Fibroblast of lung (primary cell): ENCODE results near the gene C16orf92.

Source experiments
- EZH2 ChIP-seq: IDR thresholded peaks from 2 replicates; pipeline ENCODE4 v1.5.1; 2012; ENCODE audit warnings: low read length, control low read depth, mild to moderate bottlenecking; ENCODE audit errors: missing control alignments
- TF ChIP-seq, protein P1 (sequence below), 2 donors: IDR thresholded peaks in 1 of 2; conservative IDR thresholded peaks in 1 of 2; 1 replicate in 1 of 2; 2 replicates in 1 of 2; pipeline ENCODE4 v1.5.1; 2011 to 2012; ENCODE audit warnings: low read length in 2 of 2, control low read depth in 1 of 2, inconsistent platforms in 1 of 2, low read depth in 1 of 2, mild to moderate bottlenecking in 1 of 2

DNA sequence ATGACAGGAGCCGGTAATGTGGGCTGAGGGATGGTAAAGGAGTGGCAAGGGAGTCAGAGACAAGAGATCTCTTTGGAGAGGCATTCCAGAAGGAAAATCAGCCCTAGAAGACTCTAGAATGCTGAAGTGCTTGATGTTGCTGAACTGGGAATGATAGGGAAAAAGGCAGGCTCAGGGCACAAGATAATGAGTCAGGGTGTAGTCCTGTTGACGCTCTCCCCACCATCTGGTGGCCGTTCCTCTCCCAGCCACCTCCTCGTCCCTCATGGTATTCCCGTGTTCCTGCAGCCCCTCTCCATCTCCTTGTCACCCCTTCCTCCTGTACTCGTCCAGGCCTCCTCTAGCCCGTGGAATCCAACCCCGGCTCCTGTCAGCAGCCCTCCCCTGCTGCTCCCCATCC, 31.5 kb downstream of the C16orf92 start:
- TF ChIP-seq, protein P1, sequence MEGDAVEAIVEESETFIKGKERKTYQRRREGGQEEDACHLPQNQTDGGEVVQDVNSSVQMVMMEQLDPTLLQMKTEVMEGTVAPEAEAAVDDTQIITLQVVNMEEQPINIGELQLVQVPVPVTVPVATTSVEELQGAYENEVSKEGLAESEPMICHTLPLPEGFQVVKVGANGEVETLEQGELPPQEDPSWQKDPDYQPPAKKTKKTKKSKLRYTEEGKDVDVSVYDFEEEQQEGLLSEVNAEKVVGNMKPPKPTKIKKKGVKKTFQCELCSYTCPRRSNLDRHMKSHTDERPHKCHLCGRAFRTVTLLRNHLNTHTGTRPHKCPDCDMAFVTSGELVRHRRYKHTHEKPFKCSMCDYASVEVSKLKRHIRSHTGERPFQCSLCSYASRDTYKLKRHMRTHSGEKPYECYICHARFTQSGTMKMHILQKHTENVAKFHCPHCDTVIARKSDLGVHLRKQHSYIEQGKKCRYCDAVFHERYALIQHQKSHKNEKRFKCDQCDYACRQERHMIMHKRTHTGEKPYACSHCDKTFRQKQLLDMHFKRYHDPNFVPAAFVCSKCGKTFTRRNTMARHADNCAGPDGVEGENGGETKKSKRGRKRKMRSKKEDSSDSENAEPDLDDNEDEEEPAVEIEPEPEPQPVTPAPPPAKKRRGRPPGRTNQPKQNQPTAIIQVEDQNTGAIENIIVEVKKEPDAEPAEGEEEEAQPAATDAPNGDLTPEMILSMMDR (conservative IDR thresholded peaks at IDR 0.05 in 1 of 2, IDR thresholded peaks at IDR 0.05 in 1 of 2; ENCODE audit: low read depth in 1 of 2, low read length in 2 of 2): no peak
- TF ChIP-seq EZH2: no peak
